ENCODE data around the gene RELA. TPM values are rescaled to one million over a fixed set of nuclear protein-coding genes. Genes with fewer than 3 reads are reported as not detected.
A peak's percentile ranks its signal among the peaks of the same experiment; 100 is the strongest.
"Not testable (repeated sequence)": the region's sequence is repeated elsewhere in the genome, so short reads cannot be mapped to it uniquely, and the experiment has no call there.

RELA gene
- total RNA-seq, 1 donor from 2014 or later: 79.7 TPM

- Mint-ChIP-seq H3K27me3 (ENCODE audit: unreplicated experiment) (no peaks in the 10 kb centered on the region), H3K4me1 (ENCODE audit: unreplicated experiment) (peaks cover 21% of the 10 kb centered on the region), H3K4me3 (ENCODE audit: unreplicated experiment) (peak overlapping the region; percentile 85), H3K9me3 (ENCODE audit: unreplicated experiment) (no peaks in the 10 kb centered on the region), H3K36me3 (ENCODE audit: unreplicated experiment) (peaks cover 18% of the 10 kb centered on the region), H3K27ac (ENCODE audit: unreplicated experiment) (peak overlapping the region; percentile 98)
- TF ChIP-seq CTCF (IDR thresholded peaks at IDR 0.05): no peak
- DNase-seq (ENCODE audit: extremely low spot score, unreplicated experiment): no peak
These were observed 1.0 kb upstream of the RELA start for GRCh38 chr11:65663639-65664200.

- H3K9me3 Mint-ChIP-seq (ENCODE audit: unreplicated experiment): no peaks in the 10 kb centered on the region
- DNase-seq (ENCODE audit: extremely low spot score, unreplicated experiment): no peak
- peaks cover 32% of the 10 kb centered on the region for H3K36me3 Mint-ChIP-seq (ENCODE audit: unreplicated experiment)
- peak overlapping the region; percentile 77 for H3K4me3 Mint-ChIP-seq (ENCODE audit: unreplicated experiment)
- peaks cover 21% of the 10 kb centered on the region for H3K4me1 Mint-ChIP-seq (ENCODE audit: unreplicated experiment)
- peak overlapping the region; percentile 59 for H3K27ac Mint-ChIP-seq (ENCODE audit: unreplicated experiment)
- H3K27me3 Mint-ChIP-seq (ENCODE audit: unreplicated experiment): no peaks in the 10 kb centered on the region
- TF ChIP-seq CTCF (IDR thresholded peaks at IDR 0.05): no peak
These were observed 393 bp downstream of the RELA start for GRCh38 chr11:65662247-65662798.

GRCh38 chr11:65661599-65662246 is 993 bp downstream of the RELA start:
- DNase-seq (ENCODE audit: extremely low spot score, unreplicated experiment): no peak
- H3K4me1 Mint-ChIP-seq (ENCODE audit: unreplicated experiment): peaks cover 21% of the 10 kb centered on the region
- H3K4me3 Mint-ChIP-seq (ENCODE audit: unreplicated experiment): peak overlapping the region; percentile 77
- H3K36me3 Mint-ChIP-seq (ENCODE audit: unreplicated experiment): peaks cover 34% of the 10 kb centered on the region
- no peaks in the 10 kb centered on the region for H3K27me3 Mint-ChIP-seq (ENCODE audit: unreplicated experiment)
- no peak for TF ChIP-seq CTCF (IDR thresholded peaks at IDR 0.05)
- H3K27ac Mint-ChIP-seq (ENCODE audit: unreplicated experiment): peak overlapping the region; percentile 59
- no peaks in the 10 kb centered on the region for H3K9me3 Mint-ChIP-seq (ENCODE audit: unreplicated experiment)

GRCh38 chr11:65660908-65661307 is 1.8 kb downstream of the RELA start:
- DNase-seq (ENCODE audit: extremely low spot score, unreplicated experiment); H3K27me3 Mint-ChIP-seq (ENCODE audit: unreplicated experiment); H3K27ac Mint-ChIP-seq (ENCODE audit: unreplicated experiment); H3K9me3 Mint-ChIP-seq (ENCODE audit: unreplicated experiment): not testable (repeated sequence)
- Mint-ChIP-seq H3K4me3 (ENCODE audit: unreplicated experiment) (peak overlapping the region; percentile 45), H3K4me1 (ENCODE audit: unreplicated experiment) (peaks cover 21% of the 10 kb centered on the region), H3K36me3 (ENCODE audit: unreplicated experiment) (peaks cover 40% of the 10 kb centered on the region)

- no peak for TF ChIP-seq CTCF (IDR thresholded peaks at IDR 0.05)
- no peak overlapping the region for H3K27ac Mint-ChIP-seq (ENCODE audit: unreplicated experiment)
- H3K4me1 Mint-ChIP-seq (ENCODE audit: unreplicated experiment): peaks cover 22% of the 10 kb centered on the region
- no peak for DNase-seq (ENCODE audit: extremely low spot score, unreplicated experiment)
- no peaks in the 10 kb centered on the region for H3K27me3 Mint-ChIP-seq (ENCODE audit: unreplicated experiment)
- peak overlapping the region; percentile 23 for H3K4me3 Mint-ChIP-seq (ENCODE audit: unreplicated experiment)
- H3K36me3 Mint-ChIP-seq (ENCODE audit: unreplicated experiment): peaks cover 46% of the 10 kb centered on the region
- H3K9me3 Mint-ChIP-seq (ENCODE audit: unreplicated experiment): no peaks in the 10 kb centered on the region
These were observed 2.7 kb downstream of the RELA start for GRCh38 chr11:65660038-65660437.

Measured in osteocyte (in vitro differentiated cells).